ENCODE measurements around the gene CRYBA2.

GRCh38 chr2:219028141-219028540, 34.9 kb upstream of the CRYBA2 start:
- TF ChIP-seq YY1 (IDR thresholded peaks at IDR 0.05; ENCODE audit: low read depth, low read length) (no peak), CTCF (IDR thresholded peaks at IDR 0.05; ENCODE audit: control extremely low read depth in 1 of 3, insufficient read depth in 1 of 3, low read depth in 1 of 3, low read length in 3 of 3) (no peak), POLR2A (IDR thresholded peaks at IDR 0.05; ENCODE audit: control extremely low read depth in 1 of 2, low read depth in 2 of 2, low read length in 2 of 2) (no peak), SP2 (IDR thresholded peaks at IDR 0.05; ENCODE audit: low read length) (no peak), BRCA1 (IDR thresholded peaks at IDR 0.05; ENCODE audit: low read depth, low read length) (no peak), BCL11A (IDR thresholded peaks at IDR 0.05; ENCODE audit: low read depth in 2 of 2, low read length in 2 of 2) (no peak)
